Hematopoietic multipotent progenitor cell treated with erythropoietin and hydrocortisone succinate and interleukin-3 and kit ligand, for 8 days (in vitro differentiated cells): ENCODE data around the gene SHC1.

Experiments used
- DNase-seq: peaks from one replicate; pipeline ENCODE4 v3.0.0-alpha.2; 2015

The SHC1 gene

DNA sequence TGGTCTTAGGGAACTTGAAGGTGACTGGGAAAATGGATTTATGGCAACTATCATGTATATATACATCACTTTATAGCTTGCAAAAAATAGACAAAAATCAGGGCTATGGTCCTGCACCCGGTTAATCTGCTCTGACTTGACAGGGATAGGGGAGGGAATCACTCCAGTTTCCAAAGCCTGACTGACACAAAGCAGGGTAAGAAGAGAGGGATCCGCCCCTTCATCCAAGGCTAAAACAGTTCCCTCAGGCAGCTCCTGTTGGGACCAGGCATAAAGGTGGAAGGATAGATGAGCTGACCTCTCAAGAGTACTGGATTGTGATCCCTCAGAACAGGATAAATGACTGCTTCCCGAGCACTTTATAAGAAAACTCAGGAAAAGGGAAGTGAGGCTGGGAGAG lies 16.0 kb downstream of the SHC1 start:
- DNase-seq = no peak

DNA sequence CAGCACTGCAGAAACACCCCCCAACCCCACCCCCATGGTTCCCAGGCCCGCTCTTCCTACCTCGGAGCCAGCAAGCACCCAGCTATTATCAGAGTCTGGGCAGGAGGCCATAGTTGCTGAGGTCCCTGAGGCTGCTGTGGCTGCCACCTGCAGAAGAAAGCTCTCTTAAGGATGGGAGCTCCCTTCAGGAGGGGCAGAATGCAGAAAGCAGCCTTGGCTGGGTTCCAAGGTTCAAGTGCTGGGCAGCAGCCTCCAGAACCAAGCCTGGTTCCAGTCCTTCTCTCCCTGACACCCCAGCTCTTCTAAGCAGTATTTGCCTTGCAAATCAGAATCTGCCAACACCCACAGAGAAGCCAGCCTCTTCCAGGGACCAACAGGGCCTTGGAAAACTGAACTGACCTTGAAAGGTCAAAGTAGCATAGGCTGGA lies 16.9 kb downstream of the SHC1 start:
- no peak for DNase-seq

DNA sequence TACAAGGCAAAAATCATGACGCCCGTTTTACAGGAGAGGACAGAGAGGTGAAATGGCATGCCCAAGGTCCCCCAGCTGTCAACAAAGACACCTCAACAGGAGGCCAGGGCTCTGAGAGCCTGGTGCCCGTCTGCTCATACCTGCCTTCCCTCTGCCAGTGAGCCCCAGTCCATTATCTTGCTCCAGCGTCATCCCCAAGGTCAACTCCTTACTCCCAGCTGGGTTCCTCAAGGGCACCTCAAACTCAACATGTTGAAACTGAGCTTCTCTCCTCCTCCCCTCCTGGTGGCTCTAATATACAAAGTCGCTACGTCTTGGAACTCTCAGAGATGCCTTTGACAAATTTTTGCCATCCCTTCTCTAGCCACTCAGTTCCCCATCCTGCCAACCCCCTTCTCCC lies 17.9 kb downstream of the SHC1 start:
- DNase-seq = no peak

DNA sequence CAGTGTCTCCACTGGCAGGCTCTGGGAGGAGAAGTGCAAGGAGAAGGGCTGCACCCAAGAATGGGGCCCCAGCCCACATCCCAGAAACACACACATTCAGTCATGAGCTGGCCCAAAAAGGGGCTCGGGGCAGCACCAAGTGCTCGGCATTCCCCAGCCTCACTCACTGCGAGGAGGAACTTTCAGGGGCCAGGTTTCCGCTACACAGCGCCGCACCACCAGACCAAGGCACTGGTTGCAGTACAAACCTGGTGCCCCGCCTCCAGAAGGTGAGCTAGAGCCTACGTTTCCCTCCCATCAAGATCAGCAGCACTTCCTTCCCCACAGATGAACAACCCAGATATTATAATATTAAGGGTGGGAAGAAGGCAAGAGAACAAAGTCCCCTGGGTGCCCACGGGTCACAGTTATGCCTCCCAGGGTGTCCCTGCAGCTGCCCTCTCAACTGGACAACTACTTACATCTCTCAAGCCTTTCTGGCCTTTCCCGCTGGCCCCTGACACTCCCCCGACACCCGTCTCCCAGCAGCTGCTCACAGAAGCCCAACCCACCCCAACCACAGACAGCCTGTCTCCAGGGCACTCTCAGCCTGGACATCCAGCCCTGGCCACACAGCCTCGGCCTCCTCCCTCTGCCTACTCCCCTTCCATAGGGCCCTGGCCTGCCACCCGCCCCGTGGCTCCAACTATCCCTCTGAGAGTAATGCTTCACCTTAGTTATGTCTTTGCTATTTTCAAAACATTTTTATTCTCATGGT lies 18.5 kb downstream of the SHC1 start:
- no peak for DNase-seq

DNA sequence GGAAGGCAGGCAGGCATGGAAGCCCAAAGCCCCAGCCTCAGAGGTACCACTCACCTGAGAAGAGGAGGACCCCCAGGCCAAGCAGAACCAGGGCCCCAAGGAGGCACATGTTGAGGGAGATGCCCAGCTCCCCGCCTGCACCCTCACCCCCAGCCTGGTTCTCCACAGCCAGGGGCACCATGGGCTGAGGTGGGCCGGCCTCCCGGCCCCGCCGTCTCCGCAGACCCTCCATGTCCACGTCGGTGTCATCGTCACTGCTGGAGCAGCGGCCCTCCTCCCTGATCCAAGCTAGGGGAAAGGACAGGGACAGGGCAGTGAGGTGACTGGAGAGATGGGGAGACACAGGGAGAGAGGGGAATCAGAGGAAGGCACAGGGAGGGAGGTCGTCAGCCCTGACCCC lies 22.5 kb downstream of the SHC1 start:
- DNase-seq = no peak

DNA sequence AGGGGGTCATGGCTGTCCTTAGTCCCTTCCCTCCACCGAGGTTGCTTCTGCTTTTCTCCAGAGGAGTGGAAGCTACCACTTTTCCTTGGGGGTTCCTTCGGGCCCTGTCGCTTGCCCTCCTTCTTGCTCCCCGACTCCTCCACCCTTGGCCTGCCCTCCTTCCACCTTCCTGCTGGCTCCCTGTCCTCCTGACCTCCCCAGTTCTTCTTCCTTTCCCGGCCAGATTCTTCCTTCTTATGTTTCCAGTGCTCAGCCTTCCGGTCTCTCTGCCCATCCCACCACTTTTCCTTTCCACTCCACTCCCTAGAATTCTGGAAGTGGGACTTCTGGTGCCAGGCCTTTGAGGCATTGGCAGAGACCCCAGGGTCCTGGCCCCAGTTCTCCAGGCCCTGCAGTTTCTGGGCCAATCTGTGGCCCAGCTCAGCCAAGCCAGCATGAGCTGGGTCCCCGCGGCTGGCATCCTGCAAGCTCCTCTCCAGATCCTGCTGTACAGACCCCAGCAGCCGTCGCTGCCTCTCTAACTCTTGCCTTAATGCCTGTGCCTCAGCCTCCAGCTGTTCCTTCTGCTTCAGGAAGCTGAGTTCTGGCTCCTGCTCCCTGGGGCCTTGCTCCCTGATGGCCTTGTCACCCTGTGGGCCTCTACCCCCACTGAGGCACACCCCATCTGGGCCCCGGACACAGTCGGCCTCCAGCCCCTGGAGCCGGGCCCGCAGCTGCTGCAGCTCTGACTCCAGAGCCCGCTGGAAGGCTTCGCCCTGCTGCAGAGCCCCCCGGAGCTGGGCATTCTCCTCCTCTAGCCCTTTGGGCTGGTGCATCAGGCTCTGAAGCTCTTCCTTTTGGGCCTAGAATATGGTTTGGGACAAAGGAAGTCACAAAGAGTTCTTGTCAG lies 24.3 kb downstream of the SHC1 start:
- no peak for DNase-seq

DNA sequence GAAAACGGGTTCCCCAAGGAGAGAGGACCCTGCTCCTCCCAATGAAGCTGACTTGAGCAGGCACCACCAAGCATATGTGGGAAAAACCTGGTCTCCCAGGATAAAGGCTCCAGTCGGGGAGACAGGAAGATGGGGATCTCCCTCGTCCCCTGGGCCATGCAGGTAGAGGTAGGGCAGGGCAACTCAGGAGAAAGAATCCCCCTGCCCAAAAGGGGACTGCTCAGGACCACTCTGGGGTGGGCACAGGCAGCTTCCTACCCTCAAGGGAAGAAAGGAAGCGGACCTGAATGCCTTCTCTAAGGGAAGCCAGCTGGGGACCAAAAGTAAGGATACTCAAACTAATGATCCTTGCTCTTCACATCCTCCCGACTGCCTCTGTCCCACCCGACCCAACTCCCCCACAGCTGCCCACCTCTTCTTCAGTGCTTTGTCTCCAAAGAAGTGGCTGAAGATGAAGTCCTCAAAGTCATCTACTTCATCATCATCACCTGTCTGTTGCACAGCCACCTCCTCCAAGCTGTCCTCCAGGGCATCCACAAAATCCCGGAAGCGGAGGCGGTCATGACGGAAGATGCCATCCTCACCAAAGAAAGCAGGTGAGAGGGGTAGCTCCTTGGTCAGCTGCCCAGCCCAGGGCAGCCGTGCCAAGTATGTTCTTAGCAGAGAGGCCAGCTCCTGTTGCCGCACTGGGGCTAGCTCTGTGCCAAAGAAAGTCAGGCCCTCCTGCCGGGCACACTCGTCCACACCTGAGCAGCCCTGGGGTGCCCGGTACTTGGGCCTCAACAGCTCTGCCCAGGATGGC lies 25.2 kb downstream of the SHC1 start:
- no peak for DNase-seq

DNA sequence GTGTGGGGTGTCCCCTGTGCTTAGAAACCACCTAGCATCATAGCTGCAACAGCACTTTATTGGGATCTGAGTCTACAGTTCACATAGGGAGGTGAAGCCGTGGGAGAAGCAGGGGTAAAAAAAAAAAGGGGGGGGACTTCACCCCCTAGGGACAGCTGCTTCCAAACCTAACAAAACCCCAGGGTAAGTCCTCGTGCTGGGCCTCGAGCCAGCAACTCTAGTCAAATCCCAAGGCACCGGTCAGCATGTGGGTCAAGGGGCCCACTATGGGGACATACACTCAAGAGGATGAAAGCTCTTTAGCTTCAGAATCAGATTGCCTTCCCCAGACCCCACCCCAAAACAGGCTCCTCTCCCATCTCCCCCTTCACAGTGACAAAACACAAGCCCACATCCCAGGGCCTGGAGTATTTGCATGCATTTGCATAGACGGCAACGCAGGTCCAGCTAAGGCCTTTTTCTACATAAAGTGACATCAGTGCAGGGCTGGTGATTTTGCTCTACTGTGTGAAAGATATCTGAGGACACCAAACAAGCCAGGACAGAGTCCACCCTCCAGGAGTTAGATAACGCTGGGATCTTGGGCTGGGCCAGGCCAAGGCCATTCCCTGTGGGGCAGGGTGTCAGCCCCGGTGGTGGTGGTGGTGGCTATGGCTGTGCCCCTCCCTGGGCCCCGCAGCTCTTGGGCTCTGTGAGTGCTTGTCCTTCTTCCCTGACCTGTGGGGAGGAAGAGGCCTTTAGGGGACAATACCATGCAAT lies 26.0 kb downstream of the SHC1 start:
- no peak for DNase-seq

DNA sequence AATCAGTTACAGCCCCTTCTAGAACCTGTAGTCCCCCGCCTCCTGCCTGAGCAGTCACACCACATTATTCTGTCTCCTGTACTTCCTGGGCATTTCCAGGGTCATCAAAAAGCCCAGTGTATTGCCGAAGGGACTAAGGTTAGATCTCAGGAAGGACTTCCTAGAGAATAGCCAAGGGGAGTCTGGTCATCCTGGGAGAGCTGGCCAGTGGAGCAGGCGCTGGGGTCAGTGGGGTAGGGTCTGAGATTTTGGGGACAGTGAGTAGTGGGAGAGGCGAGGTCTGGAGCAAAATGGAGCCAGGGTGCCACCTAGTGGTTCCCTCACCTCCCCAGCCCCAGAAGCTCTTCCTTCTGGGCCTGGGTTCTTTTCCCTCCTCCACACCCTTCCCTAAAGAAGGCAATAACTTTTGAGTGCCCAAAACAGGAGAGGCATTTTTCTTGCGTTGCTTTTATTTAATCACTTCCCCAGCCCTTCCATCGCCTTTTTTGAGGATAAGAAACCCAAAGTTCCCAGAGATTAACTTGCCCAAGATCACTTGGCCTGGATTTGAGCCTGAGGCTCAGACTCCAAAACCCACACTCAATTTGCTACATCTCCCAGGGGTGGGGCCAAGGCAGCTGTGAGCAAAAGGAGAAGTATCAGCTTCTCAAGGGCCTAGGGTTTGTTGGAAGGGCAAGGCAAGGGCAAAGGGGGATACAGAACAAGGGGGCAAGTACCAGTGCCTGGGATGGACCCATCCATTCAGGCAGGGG lies 26.7 kb downstream of the SHC1 start:
- peak; percentile 43 for DNase-seq

DNA sequence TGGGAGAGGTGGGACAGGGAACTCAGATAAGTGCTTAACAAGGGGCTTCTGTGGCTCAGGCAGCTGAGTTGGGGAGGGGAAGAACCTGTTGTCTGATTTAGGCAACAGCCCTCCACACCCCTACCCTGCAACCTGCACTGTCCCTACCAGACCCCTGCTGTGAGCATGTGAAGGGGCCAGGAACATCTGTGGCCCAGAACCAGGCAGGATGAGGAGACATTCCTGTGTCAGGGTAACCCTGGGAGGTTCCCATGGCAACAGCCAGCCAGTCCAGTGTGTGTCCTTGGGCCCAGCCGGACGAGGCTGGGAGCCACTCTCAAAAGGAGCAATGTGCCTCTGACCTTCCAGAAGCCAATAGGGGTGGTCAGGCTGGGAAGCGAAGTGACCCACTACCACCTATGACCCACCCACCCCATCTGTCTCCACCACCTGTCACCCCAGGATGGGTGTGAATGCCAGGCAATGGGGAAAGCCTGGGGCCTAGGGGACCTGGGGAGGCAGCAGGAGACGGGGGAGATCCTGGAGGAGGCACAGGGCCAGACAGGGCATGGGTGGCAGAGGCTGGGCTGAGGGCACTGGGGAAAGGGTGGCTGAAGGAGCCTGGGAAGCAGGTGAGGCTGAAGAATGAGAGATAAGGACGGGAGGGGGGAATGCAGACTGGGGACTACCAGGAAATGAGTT lies 29.1 kb downstream of the SHC1 start:
- no peak for DNase-seq

DNA sequence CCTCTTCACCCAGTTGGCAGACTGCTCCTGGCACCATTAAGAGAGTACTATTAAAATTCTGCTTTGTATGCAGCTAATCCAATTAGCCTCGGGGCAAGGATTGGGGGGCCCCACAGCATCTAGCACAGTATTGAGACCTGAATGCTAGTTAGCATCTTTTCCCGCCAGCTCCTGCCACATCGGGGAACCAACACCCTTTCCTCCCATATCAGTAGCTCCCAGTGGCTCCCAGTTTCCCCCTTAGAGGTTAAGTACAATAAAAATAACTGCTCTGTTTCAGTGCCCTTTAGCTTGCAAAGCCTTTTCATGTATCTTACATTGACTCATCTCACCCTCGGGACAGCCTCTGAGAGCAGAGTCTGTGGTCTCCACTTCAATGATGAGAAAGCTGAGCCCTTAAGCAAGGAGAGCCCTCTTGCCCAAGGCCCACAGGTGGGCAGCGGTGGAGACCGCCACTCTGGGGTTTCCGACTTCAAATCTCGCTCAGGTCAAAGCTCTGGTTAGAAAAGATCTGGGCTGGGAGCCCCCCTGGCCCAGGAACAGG lies 29.8 kb downstream of the SHC1 start:
- peak; percentile 52 for DNase-seq

DNA sequence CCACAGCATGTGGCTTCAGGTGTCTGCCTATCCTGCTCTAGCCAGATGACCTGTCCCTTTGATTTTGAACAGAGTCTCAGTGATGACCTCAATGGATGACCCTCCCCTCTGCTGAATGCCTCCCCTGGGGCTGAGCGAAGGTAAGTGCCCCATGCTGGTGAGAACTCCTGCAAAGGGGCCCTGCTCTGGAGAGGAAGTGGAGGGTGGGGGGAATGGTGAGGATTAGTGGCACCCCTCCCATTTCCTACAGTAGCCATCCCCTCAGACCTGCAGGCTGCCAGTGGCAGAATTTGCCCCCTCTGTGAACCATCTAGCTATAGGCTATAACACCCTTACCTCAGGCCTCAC lies 30.4 kb downstream of the SHC1 start:
- DNase-seq = no peak

DNA sequence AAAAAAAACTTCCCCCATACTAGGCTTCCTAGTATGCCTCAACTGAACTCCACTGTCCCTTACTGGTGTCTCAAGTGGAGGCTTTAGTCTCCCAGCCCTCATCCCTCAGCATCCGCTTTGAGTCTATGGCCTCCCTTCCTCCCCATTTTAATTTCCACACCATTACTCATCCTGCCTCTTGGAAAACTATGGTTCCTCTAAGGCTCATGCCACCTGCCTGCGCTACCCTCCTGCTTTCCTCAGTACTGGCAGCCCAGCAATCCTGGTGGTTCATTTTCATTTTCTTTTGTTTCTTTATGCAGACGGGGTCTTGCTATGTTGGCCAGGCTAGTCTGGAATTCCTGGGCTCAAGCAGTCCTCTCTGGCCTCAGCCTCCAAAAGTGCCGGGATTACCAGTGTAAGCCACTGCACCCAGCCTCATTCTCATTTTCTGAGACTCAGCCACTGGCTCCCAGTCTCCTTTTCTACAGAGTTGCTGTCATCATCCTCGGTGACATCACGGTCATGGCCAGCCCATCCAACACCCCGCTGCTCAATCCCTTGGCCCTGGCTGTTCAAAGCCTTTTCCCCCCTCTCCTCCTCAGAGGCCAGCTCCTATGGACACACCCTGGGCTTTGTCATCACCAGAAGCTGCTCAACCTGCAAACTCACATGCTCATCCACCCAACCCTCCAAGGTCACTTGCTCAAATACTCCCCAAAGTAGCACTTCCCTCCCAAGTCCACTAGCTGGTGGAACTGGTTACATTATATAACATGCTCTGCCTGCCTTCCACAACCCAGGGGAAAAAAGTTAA lies 31.7 kb downstream of the SHC1 start:
- no peak for DNase-seq

DNA sequence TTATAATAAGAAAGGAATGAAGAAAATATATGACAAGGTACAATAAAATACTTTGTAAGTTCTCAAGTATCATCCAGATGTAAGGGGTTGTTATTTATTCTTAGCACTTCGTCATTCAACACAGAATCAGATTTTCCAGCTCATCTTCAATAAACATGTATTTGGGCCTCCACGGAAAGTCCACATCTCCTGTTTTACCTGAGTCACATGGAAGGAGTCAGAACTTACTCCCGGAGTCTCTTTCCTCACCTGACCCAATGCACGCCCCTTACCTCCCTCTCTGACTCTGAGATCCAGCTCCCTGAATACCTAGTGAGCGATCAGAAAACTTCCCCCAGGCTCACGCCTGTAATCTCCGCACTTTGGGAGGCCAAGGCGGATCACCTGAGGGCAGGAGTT lies 32.6 kb downstream of the SHC1 start:
- DNase-seq = no peak

DNA sequence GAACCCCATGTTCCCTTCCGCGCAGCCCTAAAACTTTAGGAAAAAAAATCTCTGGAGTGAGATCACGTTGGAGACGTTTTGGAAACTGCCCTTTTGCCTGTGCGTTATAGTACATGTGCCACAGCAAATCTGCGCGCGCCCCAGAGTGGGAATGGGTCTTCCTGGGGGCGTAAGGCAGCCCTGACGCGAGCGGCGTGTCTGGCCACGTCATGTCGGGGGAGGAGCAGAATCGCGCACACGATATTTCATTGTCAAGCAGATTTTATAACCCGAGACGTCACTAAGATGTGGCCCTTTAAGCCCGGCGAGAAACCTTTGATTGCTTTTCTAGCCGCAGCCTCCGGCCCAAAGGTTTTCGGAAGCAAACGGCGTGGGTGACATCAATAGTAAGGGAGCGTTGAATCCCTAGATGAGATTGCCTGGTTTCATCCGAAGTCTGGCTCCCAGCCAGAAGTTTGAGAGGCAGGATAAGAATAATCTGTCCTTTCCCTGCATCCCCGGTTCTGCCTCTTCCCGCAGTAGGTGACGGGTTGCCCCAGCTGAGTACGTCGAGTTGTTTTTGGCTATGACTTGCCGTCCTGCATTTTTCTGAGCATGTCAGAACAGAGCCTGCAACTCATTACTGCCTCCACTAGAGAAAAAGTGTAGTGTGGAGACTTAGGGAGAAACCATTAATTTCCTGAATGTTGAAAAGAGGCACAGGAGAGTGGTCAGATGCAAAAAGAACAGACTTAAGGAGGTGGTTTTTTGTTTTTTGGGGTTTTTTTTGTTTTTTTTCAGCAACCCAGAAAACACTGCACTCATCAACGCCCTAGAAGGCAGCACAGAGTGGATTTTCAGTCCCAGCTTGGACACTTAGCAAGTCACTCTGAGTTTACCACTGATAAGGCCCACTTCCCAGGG lies 33.2 kb downstream of the SHC1 start:
- peak; percentile 92 for DNase-seq

DNA sequence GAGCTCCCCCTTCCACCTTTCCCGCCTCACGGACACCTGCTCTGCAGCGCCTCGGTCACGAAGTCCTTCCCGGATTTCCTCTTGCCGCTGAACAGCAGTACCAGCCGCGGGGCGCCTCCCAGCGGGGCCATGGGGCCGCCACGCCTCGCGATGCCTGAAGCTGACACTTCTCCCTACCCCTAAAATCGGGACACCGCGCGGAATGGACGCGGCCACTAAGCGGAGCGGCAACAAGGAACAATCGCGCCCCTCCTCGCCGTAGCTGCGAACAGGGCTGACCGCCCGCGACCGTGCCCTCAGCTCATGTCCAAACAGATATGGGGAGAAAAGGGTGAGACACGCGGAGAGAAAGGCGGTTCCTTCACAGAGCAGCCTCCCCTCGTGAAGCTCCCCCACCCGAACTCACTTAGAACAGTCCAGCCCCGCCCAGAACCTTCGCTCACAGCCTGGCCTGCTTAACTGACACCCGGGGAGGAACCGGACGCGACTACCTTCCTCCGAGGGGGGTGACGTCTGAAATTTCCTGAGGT lies 33.9 kb downstream of the SHC1 start, which contains the start of gene PMVK:
PMVK (minus strand) TSS at position 165 of the 530 bp plus-strand sequence; CDS start at position 131, 34 bp downstream.
- peak; percentile 97 for DNase-seq

DNA sequence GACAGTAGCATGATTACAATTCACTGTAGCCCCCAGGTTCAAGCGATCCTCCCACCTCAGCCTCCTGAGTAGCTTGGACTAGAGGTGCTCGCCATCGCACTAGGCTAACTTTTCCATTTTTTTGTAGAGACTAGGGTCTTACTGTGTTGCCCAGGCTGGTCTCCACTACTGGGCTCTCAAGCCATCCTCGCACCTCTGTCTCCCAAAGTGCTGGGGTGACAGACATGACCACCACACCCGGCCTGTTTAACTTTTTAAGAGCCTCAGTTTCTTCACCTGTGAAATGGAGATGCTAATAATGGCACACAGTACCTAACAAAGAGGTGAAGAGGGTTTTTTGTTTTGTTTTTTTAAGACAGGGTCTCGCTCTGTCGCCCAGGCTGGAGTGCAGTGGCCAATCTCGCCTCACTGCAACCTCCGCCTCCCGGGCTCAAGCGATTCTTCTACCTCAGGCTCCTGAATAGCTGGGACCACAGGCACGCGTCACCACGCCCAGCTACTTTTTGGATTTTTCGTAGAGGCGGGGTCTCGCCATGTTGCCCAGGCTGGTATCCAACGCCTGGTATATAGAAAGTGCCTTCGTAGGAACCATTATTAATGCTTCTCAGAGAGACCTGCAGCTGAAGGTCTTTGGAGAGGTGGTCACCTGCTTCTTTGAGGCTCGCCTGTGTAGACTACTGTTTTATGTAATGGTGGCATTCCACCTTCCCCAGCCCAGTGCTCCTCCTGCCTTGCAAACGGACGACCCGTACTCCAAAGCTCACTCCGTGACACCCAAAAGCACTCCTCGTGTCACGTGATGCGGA lies 34.6 kb downstream of the SHC1 start:
- DNase-seq = no peak
